Measurements from ENCODE around the gene MN1. TPM values are rescaled to one million over a fixed set of nuclear protein-coding genes. Genes with fewer than 3 reads are reported as not detected.

MN1 gene
- total and polyA plus RNA-seq, 2 of the 4 experiments (the other 2 are of a cell fraction), result 0.36 to 1.3 TPM

- TF ChIP-seq MAZ (IDR thresholded peaks at IDR 0.05; ENCODE audit: borderline replicate concordance, low read depth, low read length) (no peak), RFX5 (IDR thresholded peaks at IDR 0.05; ENCODE audit: low read depth, low read length) (no peak)
Observed at GRCh38 chr22:27844656-27845591, 43.4 kb upstream of the MN1 start (continued).

DNA sequence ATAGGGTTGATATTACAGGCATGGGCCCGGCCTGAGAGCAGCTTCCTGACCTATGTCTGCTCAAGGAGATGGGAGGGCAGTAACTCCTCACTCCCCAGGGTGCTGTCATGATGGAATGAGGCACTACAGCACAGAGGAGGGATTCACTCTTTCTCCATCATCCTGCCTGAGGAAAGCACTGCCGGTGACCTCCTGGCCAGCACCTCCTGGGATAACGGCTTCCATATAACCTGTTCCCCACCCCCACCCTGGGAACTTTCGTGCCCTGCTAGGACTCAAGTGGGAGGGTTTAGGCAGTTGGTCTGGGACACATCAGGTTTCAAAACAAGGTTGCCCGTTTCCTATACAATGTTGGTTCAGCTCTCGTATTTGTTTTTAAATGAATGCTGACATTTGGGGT, 42.7 kb upstream of the MN1 start:
- H3K27me3 ChIP-seq (ENCODE audit: control insufficient read depth, insufficient read depth, low read length), result no peaks in the 10 kb centered on the region
- H3K79me1 ChIP-seq (ENCODE audit: low read depth in 1 of 2, low read length in 2 of 2), result peaks cover 0 to 23% of the 10 kb centered on the region in 2 experiments; a peak in 3 of 4 replicates
- no peak overlapping the region for H4K5ac ChIP-seq (ENCODE audit: low read depth, low read length)
- in situ Hi-C loops (cut with MboI; ENCODE audit: low sequenced_read_pairs), result no loop called here
- no peak overlapping the region for H3K27ac ChIP-seq (ENCODE audit: insufficient read depth, low read length)
- no peak overlapping the region for H3K18ac ChIP-seq (ENCODE audit: low read depth, low read length)
- H2BK20ac ChIP-seq (ENCODE audit: low read depth, low read length), result no peak overlapping the region
- H3K9me3 ChIP-seq (ENCODE audit: control insufficient read depth, insufficient read depth, low read length), result no peaks in the 10 kb centered on the region
- no TSS peak for BruUV-seq (replicated peaks)
- ATAC-seq (ENCODE audit: low read depth) (no peak), DNase-seq (no peak)
- ChIA-PET POLR2A (ENCODE audit: unreplicated experiment) (no interaction called here), CTCF (no interaction called here)
- H2AK9ac ChIP-seq (replicated peaks; ENCODE audit: low read depth, low read length, poor library complexity), result no peak overlapping the region
- peaks cover 9% of the 10 kb centered on the region for H3K4me1 ChIP-seq (ENCODE audit: control insufficient read depth, insufficient read depth, low read length)
- H2BK15ac ChIP-seq (ENCODE audit: low read depth, low read length), result no peak overlapping the region
- dilution Hi-C loops (cut with HindIII; ENCODE audit: low sequenced_read_pairs, unreplicated experiment), result no loop called here
- peaks cover 20% of the 10 kb centered on the region; the same call in 1 of the 2 replicates for H3K9me1 ChIP-seq (ENCODE audit: insufficient read depth, low read length)
- H3K4me3 ChIP-seq (ENCODE audit: insufficient read depth, low read depth, low read length), result no peak overlapping the region
- H3K23ac ChIP-seq (ENCODE audit: low read depth, low read length), result no peak overlapping the region
- H2AFZ ChIP-seq (replicated peaks; ENCODE audit: low read length, poor library complexity), result no peak overlapping the region
- H4K91ac ChIP-seq (ENCODE audit: insufficient read depth, low read depth, low read length), result no peak overlapping the region
- no peaks in the 10 kb centered on the region for H4K20me1 ChIP-seq (ENCODE audit: insufficient read depth, low read length)
- H4K8ac ChIP-seq (ENCODE audit: low read depth in 2 of 2, low read length in 2 of 2), result no peak overlapping the region
- H3K14ac ChIP-seq (replicated peaks; ENCODE audit: low read depth, low read length), result no peak overlapping the region
- WGBS, 2 experiments (ENCODE audit: extremely low coverage in 2 of 2, insufficient read length in 1 of 2), result no CpG with 5 or more reads among the region's 6 CpGs
- no peak overlapping the region for H3K4me2 ChIP-seq (ENCODE audit: low read depth, low read length)
- no peak overlapping the region for H3K9ac ChIP-seq (ENCODE audit: low read depth, low read length)
- H2BK5ac ChIP-seq (ENCODE audit: low read depth, low read length, poor library complexity, severe bottlenecking), result no peak overlapping the region
- intact Hi-C loops (cut with micrococcal nuclease), result no loop called here
- H2AK5ac ChIP-seq (ENCODE audit: low read depth, low read length), result no peak overlapping the region
- no peak overlapping the region for H3K4ac ChIP-seq (ENCODE audit: low read depth, low read length)
- H2BK120ac ChIP-seq (ENCODE audit: low read depth, low read length), result no peak overlapping the region
- H3K36me3 ChIP-seq (ENCODE audit: control insufficient read depth, insufficient read depth, low read length), result peaks cover 15% of the 10 kb centered on the region
- no peak overlapping the region for H3K56ac ChIP-seq (ENCODE audit: extremely low read depth, insufficient read depth, low read length)
- TF ChIP-seq BHLHE40 (IDR thresholded peaks at IDR 0.05; ENCODE audit: low read depth, low read length) (no peak), SMC3 (IDR thresholded peaks at IDR 0.05; ENCODE audit: low read depth, low read length) (no peak), RFX5 (IDR thresholded peaks at IDR 0.05; ENCODE audit: low read depth, low read length) (no peak), MXI1 (IDR thresholded peaks at IDR 0.05; ENCODE audit: borderline replicate concordance, low read depth, low read length) (no peak), RAD21 (IDR thresholded peaks at IDR 0.05; ENCODE audit: low read length) (no peak), MAFK (IDR thresholded peaks at IDR 0.05; ENCODE audit: low read depth, low read length) (no peak), MAZ (IDR thresholded peaks at IDR 0.05; ENCODE audit: borderline replicate concordance, low read depth, low read length) (no peak), FOS (IDR thresholded peaks at IDR 0.05; ENCODE audit: low read depth, low read length) (no peak), ELK1 (IDR thresholded peaks at IDR 0.05; ENCODE audit: borderline replicate concordance, low read depth, low read length) (no peak), POLR2A (IDR thresholded peaks at IDR 0.05; ENCODE audit: low read depth, low read length) (no peak), CTCF (conservative IDR thresholded peaks at IDR 0.05; ENCODE audit: low read depth, low read length) (no peak), RCOR1 (IDR thresholded peaks at IDR 0.05; ENCODE audit: insufficient replicate concordance, low read length) (no peak), CEBPB (IDR thresholded peaks at IDR 0.05; ENCODE audit: low read depth, low read length) (no peak)
